ENCODE data around the gene CEBPB.

CEBPB gene

DNA sequence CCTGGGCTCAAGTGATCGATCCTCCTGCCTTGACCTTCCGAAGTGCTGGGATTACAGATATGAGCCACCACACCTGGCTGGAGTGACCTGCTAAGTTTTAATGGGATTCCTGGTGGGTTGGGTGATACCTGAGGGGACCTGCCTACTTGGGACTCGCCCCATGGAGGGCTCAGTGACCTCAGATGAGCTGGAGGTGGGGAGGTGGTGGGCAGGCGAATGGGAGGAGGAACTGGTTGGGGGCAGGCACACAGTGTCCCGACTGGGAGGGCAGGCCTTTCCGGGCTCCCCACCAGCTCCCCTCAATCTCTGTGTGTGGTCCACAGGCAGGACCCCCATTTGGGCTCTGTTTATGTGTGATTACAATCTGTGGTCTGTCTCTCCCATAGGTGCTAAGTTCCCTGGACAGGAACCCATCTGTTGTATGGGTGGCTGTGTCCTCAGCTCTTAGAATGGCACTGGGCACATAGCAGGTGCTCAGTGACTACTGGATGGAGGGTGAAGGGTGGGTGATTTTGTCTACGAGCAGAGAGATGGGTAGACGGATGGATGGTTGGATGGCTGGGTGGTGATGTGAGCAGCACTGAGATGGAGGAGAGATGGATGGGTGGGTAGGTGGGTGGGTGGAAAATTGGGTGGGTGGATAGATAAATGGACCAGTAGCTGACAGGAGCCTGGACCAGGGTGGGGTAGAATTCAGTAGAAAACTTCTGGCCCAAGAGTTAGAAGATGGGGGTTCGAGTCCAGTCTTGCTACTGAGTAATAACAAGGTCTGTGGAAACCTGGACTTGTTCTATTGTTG is 23.8 kb downstream of the CEBPB start:
- no peak for DNase-seq

DNA sequence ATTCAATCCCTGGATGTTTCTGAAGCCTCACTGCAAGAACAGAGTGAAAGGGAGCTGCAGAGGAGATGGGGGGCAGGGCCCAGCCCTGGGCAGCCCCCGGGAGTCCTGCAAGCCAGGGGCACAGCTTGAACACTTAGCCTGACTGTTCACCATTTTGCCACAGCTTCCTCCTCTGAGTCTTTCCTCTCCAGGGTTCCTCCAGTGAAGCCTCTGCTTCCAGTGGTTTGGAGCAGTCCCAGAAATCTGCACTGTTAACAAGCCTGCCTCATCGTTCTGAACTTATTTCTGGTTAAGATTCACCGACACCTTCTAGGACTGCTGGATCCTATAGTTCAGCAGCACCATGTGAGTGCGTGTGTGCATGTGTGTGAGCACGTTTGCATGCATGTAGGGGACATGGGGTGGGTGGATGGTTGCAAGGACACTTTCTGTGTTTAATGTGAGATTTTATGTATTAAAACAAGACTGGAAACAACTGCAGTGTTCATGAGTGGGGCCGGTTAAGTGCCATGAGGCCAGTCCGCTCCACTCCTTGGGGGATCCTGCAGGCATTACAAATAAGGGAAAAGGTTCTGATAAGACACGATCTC is 24.6 kb downstream of the CEBPB start:
- no peak for DNase-seq

DNA sequence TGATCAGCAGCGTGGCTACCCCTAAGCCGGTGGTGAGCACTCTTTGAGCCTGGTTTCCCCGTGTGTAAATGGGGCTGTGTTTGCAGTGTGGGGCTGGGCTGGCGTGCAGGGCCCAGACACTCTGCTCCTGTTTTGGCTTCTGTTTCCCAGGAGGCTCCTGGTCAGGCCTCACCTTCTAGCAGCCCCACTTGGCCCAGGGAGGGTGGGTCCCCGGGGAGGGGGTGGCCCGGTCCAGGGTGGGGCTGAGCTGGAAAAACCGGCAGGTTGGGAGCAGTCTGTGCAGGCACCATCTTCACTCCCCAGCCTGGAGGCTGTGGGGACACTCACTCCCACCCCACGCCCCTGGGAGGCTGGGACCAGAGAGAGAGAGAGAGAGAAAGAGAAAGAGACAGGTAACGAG is 25.3 kb downstream of the CEBPB start:
- DNase-seq: no peak

DNA sequence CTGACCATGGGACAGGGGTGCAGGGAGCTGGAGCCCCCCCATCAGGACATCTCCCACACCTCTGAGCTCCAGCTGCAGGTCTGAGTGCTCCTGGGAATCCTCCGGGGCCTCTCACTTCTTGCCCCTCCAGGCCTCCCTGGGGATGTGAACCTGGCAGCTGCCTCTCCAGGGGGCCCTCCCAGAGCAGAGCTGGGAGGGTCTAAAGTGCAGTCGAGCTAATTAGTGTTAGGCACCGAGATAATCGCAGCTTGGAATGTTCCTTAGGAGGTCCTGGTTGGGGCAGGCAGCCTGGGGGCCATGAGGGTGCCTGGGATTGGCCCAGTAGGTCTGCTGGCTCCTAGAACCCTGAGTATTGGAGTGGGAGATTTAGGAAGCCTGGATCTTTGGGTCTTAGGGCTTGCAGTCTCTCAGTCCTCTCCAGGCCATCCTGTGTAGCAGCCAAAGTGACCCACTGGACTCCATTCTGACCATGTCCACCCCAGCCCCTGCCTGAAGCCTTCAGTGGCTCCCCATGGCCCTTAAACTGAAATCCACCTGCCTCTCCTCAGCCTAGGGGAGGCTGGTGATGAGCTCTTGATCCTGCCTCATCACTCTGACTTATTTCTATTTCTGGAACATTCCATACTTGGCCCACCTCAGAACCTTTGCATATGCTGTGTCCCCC is 26.0 kb downstream of the CEBPB start:
- no peak for DNase-seq

DNA sequence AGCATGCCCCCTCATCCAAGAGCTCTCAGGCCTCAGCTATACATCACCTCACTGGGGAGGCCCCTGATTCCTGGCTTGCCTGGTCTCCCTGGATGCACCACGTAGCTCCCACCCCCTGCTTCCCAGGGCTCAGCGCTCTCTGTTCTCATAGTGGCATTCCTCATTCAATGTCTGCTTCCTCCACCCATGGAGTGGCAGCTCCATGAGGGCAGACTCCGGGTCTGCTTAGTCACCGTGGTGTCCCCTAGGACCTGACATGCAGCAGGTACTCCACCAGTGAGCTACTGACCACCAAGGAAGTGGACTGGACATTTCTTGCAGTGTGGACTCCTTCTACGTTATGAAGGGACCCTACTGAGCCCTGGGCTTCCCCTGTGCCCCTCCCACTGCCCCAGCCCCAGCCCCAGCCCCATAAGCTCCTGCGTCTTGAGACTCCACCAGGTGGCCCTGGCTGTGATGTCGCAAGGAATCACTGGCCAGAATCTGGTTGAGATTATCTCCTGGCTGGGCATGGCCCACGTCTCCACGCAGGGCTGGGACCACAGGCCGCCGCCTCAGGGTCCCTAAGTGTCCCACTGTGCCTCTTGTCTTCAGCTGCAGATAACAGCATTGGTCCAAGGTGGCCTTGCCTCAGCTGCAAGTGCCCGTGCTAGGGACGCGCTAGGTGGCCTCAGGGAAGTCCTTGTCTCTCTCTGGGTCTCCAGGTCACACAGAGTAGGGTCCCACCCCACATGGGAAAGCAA is 26.7 kb downstream of the CEBPB start:
- DNase-seq: no peak

DNA sequence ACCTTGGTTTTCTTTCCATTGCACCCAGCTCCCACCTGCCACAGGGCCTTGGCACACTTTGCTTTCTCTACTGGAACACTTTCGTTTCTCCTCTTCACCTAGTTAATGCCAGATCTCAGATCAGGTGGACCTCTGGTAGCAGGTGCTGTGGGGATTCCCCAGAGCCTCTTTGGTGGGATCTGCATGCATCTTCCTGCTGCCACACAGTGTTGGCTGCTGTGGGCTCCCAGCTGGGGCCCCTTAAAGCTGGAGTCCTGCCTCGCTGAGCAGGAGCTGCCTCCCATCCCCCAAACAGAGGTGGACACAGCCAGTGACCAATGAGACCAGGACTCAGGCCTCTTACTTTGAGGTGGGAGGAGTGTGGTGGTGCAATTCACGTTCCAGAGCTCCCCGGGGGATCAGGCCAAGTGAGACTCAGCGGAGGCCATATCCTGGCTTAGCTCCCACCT is 28.4 kb downstream of the CEBPB start:
- DNase-seq: no peak

DNA sequence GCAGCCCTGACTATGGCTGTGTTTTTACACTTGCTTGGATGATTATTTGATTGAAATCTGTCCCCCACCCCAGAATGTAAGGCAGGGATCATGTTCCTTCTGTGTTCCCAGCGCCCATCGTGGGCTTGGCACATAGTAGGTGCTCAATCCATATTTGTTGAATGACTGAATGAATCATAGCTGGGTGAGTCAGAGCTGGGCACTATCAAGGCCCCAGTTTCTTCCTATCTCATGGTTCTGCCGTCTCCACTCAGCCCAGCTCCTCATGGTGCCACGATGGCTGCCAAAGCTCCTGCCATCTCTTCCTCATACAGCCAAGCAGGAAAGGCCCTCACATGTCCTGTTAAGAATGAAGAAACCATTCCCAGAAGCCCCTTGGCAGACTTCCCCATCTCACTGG is 29.0 kb downstream of the CEBPB start:
- DNase-seq: no peak

DNA sequence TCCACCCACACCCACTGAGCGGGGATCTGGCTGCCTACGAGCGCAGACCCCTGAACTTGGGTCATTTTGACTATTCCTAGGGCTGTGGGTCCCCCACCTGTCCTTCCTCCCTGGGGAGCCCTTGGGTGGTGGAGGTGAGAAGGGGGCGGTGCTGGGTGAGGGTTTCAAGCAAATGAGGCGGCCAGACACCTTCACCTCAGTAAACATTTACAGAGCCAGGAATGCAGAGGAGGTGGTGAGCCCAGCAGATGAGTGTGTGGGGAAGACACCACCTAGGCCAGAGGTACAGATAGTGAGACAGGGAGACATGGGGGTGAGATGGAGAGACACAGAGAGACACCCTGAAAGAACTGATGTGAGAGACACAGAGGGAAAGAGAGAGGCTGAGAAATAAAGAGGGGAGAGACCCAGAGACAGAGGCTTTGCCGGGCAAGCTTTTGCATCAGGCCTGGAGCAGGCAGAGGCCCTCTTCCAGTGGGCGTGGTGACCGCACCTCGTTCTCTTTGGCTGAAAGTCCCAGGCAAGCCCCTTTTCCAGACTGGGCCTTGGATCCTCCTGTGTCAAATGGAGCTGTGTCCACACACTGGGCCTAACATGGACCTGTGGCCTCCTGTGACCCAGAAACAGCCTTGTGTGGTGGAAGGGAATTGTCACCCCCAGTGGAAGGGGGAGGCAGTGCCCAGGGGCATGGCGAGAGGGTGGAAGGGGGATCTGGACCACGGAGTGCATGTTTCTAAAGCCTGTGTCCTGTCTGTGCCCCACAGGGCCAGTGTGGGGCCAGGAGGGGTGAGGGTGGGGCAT is 29.7 kb downstream of the CEBPB start:
- no peak for DNase-seq

DNA sequence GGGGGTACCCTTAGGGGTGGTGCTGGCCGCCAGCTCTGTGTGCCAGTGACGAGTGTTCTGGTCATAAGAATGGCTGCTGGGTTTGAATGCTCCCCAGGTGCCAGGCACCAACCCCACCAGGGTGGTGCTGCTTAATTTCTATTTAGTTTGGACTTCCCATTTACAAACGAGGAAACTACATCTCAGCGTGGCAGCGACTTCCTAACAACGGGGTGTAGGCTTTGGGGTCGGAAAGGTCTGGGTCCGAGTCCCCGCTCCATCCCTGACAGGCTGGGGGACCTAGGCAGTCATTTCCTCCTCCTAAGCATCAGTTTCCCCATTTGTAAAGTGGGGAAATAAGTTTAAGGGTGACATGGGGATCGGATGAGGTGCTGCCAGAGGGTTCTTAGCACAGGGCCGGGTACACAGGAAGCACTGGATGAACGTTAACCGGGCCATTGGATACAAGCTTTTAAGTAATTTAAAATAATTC is 30.3 kb downstream of the CEBPB start:
- DNase-seq: no peak

DNA sequence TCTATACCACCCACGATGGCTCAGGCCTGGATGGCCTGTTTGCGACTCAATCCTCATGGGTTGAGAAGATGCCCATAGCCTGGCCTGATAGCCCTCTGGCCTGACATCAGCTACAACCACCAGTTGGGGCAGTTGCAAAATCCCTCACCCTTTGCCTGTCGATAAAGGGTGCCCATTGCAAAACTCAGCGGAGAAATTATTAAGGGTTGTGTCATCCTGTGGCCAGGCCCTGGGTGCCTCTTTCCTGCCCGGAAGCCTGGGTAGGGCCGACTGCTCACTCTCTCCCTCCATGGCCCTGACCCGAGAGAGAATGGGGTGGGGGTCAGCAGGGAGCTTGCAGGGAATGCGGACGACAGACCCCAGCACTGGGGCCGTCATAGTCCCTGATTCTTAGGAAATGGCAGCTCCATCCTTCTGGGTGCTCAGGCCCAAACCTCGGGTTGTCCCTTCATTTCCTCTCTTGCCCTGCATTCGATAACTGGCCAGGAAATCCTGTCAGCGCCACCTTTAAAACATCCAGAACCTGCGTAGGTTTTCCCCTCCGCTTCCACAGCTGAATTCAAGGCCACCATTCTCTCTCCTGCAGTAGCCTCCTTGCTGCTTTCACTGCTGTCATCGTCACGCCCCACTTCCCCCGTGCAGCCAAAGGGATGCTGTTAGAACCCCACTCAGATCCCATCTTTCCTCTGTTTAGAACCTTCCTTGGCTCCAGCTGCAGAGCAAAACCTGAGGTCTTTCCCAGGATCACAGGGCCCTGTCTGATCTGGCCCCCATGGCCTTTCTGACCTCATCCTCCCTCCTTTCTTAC is 31.1 kb downstream of the CEBPB start:
- DNase-seq: peak; percentile 3

DNA sequence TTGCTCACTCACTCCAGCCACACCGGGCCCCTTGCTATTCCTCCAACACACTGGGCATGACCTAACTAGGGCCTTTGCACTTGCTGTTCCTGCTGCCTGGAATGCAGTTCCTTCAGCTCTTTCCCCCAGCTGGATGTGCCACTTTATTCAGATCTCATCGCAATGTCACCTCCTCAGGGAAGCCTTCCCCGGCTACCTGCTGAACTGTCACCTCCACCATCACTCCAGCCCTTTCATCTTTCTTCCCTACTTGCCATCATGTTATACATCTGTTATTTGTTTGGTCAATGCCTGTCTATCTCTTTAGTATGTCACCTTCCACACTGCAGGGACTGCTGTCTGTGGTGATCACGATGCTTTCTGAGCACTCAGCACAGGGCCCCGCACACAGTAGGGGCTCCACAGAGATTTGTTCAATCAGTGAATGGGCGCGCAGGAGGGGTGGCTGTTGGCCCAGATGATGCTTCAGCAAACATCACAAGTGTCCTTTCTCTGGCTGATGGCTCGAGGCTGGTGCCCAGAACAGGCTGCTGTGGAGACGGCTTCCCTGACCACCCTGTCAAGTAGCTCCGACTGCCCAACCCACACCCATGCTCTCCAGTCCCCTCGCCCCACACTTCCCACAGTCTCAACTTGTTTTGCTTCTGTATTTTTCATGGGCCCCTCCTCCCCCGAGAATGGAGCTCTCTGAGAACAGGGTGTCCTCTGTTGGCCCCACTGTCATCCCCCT is 31.8 kb downstream of the CEBPB start:
- no peak for DNase-seq

DNA sequence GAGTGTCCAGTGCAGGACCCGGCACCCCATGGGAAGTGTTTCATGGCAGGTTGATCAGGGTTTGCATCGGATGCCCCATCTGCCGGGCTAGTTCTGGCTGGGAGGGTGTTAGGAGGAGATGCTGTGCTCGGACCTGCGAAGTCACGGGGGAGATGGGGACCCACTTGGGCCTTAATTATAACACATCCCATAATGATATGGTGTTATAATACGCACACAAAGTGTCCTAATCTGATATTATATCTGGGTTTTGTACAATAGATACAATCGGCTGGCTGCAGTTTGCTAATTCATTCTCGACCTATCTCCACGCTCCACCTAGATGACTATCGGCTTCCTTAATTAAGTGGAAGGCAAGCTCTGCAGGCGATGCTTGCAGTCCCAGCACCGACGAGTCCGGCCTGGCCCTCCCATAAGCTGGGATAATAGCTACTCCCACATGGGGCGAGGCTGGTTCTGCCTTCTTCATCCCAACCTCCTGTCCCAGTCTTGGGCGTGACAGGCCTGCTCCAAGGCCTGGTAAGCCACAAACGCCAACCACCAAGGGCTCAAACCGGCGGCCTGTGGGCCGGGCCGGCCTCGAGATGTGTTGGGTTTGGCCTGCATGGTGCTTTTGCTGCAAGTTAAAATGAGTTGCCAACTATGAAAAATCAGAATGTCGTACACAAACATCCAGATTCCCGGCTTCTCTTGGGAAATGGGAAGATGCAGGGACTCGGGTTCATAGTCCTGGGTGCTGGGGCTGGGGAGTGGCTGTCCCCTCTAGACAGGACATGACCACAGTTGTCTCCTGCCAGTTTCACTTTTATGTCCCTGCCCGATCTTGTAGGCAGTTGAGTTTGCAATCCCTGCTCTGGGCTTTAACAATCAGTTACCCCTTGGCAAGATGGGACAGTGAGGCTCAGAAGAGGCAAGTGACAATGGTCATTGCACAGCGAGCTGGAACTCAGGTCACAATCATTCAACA is 32.7 kb downstream of the CEBPB start:
- no peak for DNase-seq

DNA sequence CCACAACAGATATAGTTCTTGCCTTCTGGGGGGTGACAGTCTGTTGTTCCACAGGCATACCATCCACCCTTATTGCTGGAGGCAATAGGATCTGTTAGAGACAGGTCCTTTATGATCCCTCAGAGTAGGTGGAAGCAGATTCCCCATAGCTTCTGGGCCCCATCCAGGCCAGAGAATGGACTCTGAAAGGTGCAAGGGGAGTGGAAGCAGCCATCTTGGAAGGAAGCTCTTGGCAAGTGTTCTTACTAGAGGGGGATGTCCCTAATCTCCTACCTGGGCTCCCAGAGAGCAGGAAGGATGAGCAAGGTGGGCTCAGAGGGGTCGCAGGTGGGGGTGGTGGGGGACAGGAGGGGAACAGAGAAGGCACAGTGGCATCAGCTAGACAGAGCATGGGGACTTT is 33.4 kb downstream of the CEBPB start:
- no peak for DNase-seq

DNA sequence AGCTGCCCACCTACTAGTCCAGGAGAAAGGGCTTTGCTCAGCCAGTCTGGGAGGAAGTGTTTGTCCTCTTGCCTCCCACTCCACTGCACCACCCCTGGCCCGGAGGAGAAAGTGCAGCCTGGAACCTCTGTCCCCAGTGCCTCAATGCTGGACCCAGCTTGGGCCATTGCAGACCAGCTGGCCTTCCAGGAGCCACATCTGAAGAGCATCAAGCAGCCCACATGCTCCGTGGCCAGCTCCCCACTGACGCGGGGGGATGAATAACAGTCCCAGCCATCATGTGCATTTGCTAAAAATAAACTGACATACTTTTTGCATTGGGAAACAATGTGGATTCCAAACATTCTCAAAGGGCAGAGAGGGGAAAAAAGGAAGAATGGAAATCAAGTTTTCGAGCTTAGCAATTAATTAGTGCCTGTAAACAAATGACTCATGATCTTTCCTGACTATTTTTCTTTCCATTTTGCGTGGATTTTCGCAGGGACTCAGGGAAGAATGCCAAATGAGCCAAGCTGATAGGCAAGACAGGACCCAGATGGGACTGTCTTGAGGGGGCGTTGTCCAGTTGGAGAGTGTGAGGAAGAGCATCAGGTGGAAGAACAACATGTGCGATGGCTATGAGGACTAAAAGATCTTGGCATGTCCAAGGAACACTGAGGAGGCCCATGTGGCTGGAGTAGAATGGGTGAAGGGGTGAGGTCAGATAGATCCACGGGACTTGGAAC is 34.1 kb downstream of the CEBPB start:
- no peak for DNase-seq

DNA sequence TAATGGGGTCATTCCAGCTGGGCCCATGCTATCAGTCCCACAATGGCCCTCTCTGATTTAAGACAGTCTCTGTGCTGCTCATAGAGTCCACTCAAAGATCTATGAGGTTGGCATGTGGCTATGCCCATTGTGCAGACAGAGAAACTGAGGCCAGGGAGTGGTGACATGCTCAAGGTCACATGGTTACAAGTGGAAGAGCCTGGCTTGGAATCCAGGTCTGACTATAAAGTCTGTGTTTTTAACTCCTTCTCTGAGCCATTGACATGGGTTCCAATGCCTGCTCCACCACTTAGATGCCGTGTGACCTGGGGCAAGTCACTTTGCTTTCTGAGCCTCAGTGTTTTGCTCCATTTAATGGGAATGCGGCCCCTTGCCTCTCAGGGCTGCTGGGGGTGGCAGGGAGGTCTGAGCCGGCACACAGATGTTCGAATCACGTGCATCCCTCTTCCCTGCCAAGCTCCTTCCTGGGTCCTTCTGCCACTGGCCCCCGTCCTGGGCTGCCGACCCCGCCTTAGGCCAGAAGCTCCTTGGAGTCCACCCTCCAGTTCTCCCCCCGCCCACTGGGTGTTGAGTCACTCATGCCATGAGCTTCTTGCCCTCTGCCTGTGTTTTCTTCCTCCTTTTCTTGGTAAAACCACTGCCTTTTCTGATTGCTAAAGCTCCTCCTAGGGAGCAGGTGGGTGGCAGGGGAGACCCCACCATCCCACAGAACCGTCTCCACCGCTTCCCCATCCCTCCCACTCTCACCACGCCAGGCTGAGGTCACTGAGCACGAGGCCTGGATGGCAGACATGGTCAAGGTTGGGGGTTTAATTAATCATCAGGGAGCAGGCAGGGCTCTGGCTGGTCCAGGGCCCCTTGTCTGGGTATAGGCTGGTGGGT is 35.7 kb downstream of the CEBPB start:
- DNase-seq: no peak

DNA sequence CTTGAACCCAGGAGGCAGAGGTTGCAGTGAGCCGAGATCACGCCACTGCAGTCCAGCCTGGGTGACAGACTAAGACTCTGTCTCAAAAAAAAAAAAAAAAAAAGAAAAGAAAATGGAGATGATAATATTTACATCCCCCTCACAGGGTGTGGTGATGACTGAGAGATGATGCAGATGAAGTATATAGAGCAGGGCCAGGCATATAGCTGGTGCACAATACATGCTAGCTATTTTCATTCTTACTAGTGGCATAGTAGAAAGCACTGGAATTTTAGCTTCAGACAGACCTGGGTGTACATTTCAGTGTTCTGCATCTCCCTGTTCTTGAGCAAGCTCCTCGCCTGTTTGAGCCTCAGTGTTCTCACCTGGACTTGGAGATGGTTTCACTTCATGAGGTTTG is 36.9 kb downstream of the CEBPB start:
- no peak for DNase-seq

DNA sequence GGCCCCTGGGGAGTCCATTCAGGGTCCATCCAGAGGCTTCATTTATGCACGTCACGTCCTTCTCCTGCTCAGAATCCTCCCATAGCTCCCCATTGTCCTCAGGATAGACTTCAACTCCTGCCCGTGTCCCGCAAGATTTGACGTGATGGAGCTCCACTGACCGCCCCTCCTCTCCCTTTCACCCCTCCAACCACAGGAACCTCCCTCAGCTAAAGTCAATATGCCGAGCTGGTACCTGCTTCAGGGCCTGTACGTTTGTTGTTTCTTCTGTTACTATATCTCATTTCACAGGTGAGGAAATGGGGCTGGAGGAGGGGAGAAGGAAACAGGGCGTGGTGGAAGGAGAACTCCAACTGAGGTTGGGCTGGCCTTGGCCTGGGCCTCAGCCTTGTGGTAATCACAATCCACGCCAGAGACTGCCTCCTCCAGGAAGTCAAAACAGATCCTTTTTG is 38.6 kb downstream of the CEBPB start:
- no peak for DNase-seq

DNA sequence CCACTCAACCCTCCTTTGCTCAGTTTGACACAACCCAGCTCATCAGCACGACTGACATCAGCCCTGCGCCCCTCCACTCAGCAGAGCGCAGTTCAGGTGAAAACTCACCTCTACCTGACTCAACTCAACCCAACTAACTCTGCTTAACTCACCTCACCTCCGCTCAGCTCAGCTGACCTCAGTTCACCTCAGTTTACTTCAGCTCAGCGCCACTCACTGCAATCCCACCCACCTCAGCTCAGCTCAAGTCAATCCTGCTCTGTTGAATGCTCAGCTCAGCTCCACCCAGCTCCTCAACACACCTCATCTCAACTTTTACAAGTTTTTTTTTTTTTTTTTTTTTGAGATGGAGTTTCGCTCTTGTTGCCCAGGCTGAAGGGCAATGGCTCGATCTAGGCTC is 39.6 kb downstream of the CEBPB start:
- no peak for DNase-seq
